ENCODE measurements around the gene RAD51B. TPM values are rescaled to one million over a fixed set of nuclear protein-coding genes. Genes with fewer than 3 reads are reported as not detected.

The RAD51B gene
- total and polyA plus RNA-seq, 2 experiments from 2014 or later: 11.7 to 17.8 TPM

DNA sequence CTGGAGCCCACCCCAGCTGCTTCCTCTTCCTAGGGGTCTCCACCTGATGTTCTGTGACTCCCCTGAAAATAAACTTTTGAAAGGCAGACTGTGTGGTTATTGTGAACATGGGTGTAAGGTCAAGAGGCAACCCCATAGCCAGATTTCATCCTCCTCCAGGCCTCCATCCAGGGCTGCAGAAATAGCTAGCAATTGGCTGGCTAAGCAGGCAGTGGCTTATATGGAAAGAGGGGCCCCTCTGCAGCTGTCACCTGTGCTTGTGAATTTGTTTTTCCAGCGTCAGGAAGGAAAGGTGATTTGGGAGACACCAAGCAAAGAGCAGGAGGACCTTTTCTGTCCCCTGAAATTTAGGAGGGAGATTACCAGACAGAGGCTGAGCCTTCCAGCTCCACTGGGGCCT lies 917.5 kb downstream of the RAD51B start:
- H3K27me3 ChIP-seq: no peaks in the 10 kb centered on the region
- no peaks in the 10 kb centered on the region for H3K9me3 ChIP-seq (ENCODE audit: low read depth)
- TF ChIP-seq, protein P1, sequence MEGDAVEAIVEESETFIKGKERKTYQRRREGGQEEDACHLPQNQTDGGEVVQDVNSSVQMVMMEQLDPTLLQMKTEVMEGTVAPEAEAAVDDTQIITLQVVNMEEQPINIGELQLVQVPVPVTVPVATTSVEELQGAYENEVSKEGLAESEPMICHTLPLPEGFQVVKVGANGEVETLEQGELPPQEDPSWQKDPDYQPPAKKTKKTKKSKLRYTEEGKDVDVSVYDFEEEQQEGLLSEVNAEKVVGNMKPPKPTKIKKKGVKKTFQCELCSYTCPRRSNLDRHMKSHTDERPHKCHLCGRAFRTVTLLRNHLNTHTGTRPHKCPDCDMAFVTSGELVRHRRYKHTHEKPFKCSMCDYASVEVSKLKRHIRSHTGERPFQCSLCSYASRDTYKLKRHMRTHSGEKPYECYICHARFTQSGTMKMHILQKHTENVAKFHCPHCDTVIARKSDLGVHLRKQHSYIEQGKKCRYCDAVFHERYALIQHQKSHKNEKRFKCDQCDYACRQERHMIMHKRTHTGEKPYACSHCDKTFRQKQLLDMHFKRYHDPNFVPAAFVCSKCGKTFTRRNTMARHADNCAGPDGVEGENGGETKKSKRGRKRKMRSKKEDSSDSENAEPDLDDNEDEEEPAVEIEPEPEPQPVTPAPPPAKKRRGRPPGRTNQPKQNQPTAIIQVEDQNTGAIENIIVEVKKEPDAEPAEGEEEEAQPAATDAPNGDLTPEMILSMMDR (IDR thresholded peaks at IDR 0.05; ENCODE audit: low read depth, low read length): no peak
- no peak for DNase-seq (ENCODE audit: low read depth in 1 of 2, low spot score in 1 of 2)
- H3K27ac ChIP-seq: peak overlapping the region; percentile 75
- H3K36me3 ChIP-seq: no peaks in the 10 kb centered on the region
- peaks cover 55% of the 10 kb centered on the region for H3K4me1 ChIP-seq (ENCODE audit: low read depth)
- H3K4me3 ChIP-seq: no peak overlapping the region

DNA sequence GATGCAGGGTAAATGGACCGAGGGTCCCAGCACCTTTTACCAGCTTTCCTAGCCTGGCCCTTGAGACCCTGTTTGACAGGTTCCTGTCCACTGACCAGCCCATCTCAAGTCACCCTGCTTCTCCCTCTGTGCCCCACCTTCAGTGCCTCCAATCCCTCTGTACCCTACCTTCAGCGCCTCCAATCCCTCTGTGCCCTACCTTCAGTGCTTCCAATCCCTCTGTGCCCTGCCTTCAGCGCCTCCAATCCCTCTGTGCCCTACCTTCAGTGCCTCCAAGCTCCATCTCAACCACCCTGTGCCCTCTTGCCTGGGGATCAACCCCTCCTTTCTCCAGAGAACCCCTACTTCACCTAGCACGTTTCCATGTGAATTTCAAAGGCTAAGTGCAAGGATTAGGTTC lies 919.0 kb downstream of the RAD51B start:
- H3K27ac ChIP-seq: peak overlapping the region; percentile 71
- H3K36me3 ChIP-seq: no peaks in the 10 kb centered on the region
- peaks cover 47% of the 10 kb centered on the region for H3K4me1 ChIP-seq (ENCODE audit: low read depth)
- H3K4me3 ChIP-seq: no peak overlapping the region
- TF ChIP-seq, protein P1 (IDR thresholded peaks at IDR 0.05; ENCODE audit: low read depth, low read length): no peak
- H3K9me3 ChIP-seq (ENCODE audit: low read depth): no peaks in the 10 kb centered on the region
- DNase-seq (ENCODE audit: low read depth in 1 of 2, low spot score in 1 of 2): no peak
- no peaks in the 10 kb centered on the region for H3K27me3 ChIP-seq

DNA sequence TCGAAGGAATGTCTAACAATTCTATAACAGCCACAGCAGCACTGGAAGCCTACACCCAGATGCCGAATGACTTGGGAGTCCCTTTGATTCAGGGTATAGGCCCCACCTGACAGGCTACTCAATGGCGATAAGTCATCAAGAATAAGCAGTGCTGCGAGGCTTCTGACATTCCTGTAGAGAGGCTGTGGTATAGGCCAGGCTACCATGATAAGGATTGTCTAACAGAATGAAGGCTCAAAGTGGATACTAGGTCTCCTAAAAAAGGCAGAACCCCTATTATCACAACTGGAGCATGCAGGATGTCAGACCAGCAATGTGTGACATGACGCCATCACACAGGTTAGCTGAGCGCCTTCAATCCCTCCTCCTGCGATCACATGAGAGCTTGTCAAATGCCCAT lies 920.1 kb downstream of the RAD51B start:
- peak overlapping the region; percentile 71 for H3K27ac ChIP-seq
- H3K27me3 ChIP-seq: no peaks in the 10 kb centered on the region
- H3K4me3 ChIP-seq: no peak overlapping the region
- TF ChIP-seq, protein P1 (IDR thresholded peaks at IDR 0.05; ENCODE audit: low read depth, low read length): no peak
- no peaks in the 10 kb centered on the region for H3K36me3 ChIP-seq
- DNase-seq (ENCODE audit: low read depth in 1 of 2, low spot score in 1 of 2): peak in 1 of 2 donors; percentile 78
- peaks cover 39% of the 10 kb centered on the region for H3K4me1 ChIP-seq (ENCODE audit: low read depth)
- H3K9me3 ChIP-seq (ENCODE audit: low read depth): no peaks in the 10 kb centered on the region

DNA sequence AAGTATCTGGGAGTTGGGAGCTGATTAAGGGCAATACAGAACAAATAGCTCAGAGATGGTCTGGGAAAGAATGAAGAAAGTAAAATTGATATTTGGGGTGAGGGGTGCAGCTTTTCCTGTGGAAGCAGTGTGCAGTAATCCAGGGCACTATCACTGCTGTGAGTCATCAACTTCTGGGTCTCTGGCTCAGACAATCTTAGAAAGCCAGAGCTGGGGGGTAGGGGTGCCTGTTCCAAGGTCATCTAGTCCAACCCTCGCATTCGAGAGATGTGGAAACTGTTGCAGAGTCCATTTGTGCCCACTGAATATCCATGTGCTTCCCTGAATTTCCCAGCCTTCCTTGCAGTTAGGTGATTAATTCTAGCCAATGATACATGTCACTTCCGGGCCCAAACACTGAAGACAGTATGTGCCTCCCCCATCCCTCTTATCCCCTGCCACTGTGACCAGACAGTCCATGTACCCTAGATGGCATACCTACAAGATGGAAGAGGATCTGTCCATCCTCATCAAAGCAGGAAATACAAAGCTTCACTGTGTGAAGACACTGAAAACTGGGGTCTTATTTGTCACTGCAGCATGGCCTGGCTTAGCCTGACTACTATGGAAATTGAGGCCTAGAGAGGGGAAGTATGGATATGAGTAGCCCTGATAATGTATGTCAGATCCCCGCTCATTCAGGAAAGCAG lies 921.4 kb downstream of the RAD51B start:
- H3K4me3 ChIP-seq: no peak overlapping the region

DNA sequence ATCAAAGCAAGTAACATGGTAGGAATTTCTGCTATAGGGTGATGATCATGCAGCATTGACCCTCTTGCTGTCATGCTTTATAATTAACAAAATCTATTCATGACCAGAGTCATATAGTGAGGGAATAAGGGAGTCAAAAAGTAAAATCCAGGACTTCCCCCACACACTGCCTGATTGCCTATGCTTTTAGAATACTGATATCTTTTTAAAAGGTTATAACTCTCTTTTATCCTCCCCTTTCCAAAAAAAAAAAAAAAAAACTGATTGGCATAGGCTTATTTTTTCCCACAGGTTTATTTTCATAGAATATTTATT lies 921.9 kb downstream of the RAD51B start:
- no peak for DNase-seq (ENCODE audit: low read depth in 1 of 2, low spot score in 1 of 2)
- TF ChIP-seq, protein P1 (IDR thresholded peaks at IDR 0.05; ENCODE audit: low read depth, low read length): no peak
- H3K36me3 ChIP-seq: no peaks in the 10 kb centered on the region
- no peak overlapping the region for H3K4me3 ChIP-seq
- no peaks in the 10 kb centered on the region for H3K27me3 ChIP-seq
- H3K27ac ChIP-seq: no peak overlapping the region
- H3K9me3 ChIP-seq (ENCODE audit: low read depth): no peaks in the 10 kb centered on the region
- H3K4me1 ChIP-seq (ENCODE audit: low read depth): peaks cover 32% of the 10 kb centered on the region

More for the DNA sequence above, 921.4 kb downstream of the RAD51B start:
- H3K27me3 ChIP-seq: no peaks in the 10 kb centered on the region
- H3K4me1 ChIP-seq (ENCODE audit: low read depth): peaks cover 37% of the 10 kb centered on the region
- TF ChIP-seq, protein P1 (IDR thresholded peaks at IDR 0.05; ENCODE audit: low read depth, low read length): no peak
- H3K9me3 ChIP-seq (ENCODE audit: low read depth): no peaks in the 10 kb centered on the region
- no peak for DNase-seq (ENCODE audit: low read depth in 1 of 2, low spot score in 1 of 2)
- H3K36me3 ChIP-seq: no peaks in the 10 kb centered on the region
- no peak overlapping the region for H3K27ac ChIP-seq
